ENCODE measurements around the gene PNPLA7. TPM values are rescaled to one million over a fixed set of nuclear protein-coding genes. Genes with fewer than 3 reads are reported as not detected.

Gene PNPLA7
- polyA plus RNA-seq, 2 donors = 2.3 to 3.9 TPM

Other genes starting within 250 kb of the PNPLA7 start
- gene NRARP, start 248.1 kb downstream of the PNPLA7 start, polyA plus RNA-seq = 1 to 10 TPM; 1.6 to 7.8 TPM
- gene EXD3, start 127.2 kb downstream of the PNPLA7 start, polyA plus RNA-seq = 10 to 100 TPM in 1 of 2 donors, 1 to 10 TPM in 1; 9.7 to 20.8 TPM
- gene NOXA1, start 127.0 kb downstream of the PNPLA7 start, polyA plus RNA-seq = 10 to 100 TPM in 1 of 2 donors, 1 to 10 TPM in 1; 6.5 to 14.3 TPM
- gene ENTPD8, start 109.0 kb downstream of the PNPLA7 start, polyA plus RNA-seq = under 1 TPM; 0.04 to 0.05 TPM
- 10 to 100 TPM; 20.7 to 26.1 TPM for gene NSMF, start 91.1 kb downstream of the PNPLA7 start, polyA plus RNA-seq
- 10 to 100 TPM; 49.3 to 53.0 TPM for gene MRPL41, start 1.5 kb upstream of the PNPLA7 start, polyA plus RNA-seq
- gene DPH7, start 28.5 kb upstream of the PNPLA7 start, polyA plus RNA-seq = 10 to 100 TPM; 20.5 to 36.0 TPM
- gene ZMYND19, start 40.1 kb upstream of the PNPLA7 start, polyA plus RNA-seq = 10 to 100 TPM; 25.9 to 33.2 TPM
- gene ARRDC1, start 55.3 kb upstream of the PNPLA7 start, polyA plus RNA-seq = 100 to 1,000 TPM in 1 of 2 donors, 10 to 100 TPM in 1; 68.5 to 207 TPM
- gene EHMT1, start 68.6 kb upstream of the PNPLA7 start, polyA plus RNA-seq = 10 to 100 TPM; 26.6 to 42.3 TPM